Uterus (tissue), 4 donors: ENCODE measurements around the gene PPID. TPM values are rescaled to one million over a fixed set of nuclear protein-coding genes. Genes with fewer than 3 reads are reported as not detected.
"Not testable (repeated sequence)": the region's sequence is repeated elsewhere in the genome, so short reads cannot be mapped to it uniquely, and the experiment has no call there.

Experiments
- DNase-seq, 2 donors: peaks; one replicate each; pipeline ENCODE4 v3.0.0-alpha.2; 2019 to 2020
- H3K27ac ChIP-seq, 2 donors: fragments of 200-600 bp; sonication (generic); 1 replicate in 1 of 2; 2 replicates in 1 of 2; pipeline ENCODE4 v1.5.1; 2016 to 2018
- H3K27me3 ChIP-seq, 2 donors: fragments of 200-600 bp; sonication (generic); one replicate each; pipeline ENCODE4 v1.5.1; 2018 to 2019; ENCODE audit warnings: control low read depth in 1 of 2
- H3K36me3 ChIP-seq, 2 donors: fragments of 200-600 bp; sonication (generic); one replicate each; pipeline ENCODE4 v1.5.1; 2019; ENCODE audit warnings: control low read depth in 1 of 2
- H3K4me1 ChIP-seq, 2 donors: fragments of 200-600 bp; sonication (generic); one replicate each; pipeline ENCODE4 v1.5.1; 2018 to 2019; ENCODE audit warnings: control low read depth in 1 of 2
- H3K4me3 ChIP-seq, 2 donors: fragments of 200-600 bp; sonication (generic); 1 replicate in 1 of 2; 2 replicates in 1 of 2; pipeline ENCODE4 v1.5.1; 2018 to 2019; ENCODE audit warnings: mild to moderate bottlenecking in 1 of 2
- H3K9me3 ChIP-seq, 2 donors: fragments of 200-600 bp; sonication (generic); one replicate each; pipeline ENCODE4 v1.5.1; 2019; ENCODE audit warnings: control low read depth in 1 of 2
- CTCF ChIP-seq, 4 experiments: fragments of 200-600 bp in 2 of 4; fragments of 450-650 bp in 2 of 4; sonication (generic) in 2 of 4; IDR thresholded peaks; one replicate each; pipeline ENCODE4 v1.5.1; 2016 to 2019; ENCODE audit warnings: antibody characterized with exemption in 4 of 4, mild to moderate bottlenecking in 2 of 4, moderate library complexity in 1 of 4
- POLR2A ChIP-seq, 2 donors: fragments of 450-650 bp; IDR thresholded peaks; one replicate each; pipeline ENCODE4 v1.6.1; 2016; ENCODE audit warnings: antibody characterized with exemption in 2 of 2, mild to moderate bottlenecking in 1 of 2, moderate library complexity in 1 of 2
- intact Hi-C: fragments of 100-400 bp; cut with DNase I; formaldehyde crosslinking; loops from one replicate; pipeline ENCODE4 v1.15.1; 2023; ENCODE audit warnings: low total_unique reads
- total RNA-seq, 4 donors: library from RNA; depleted of rRNA in 3 of 4; stranded (reverse); fragments of >200 nt in 3 of 4; gene quantifications; one replicate each; pipeline versions ENCODE4 v1.1.0 to v1.2.4, GENCODE V29; 2014 to 2023
- donor health status: DM: yes; HTN: yes; CAD: no.

The PPID gene
- total RNA-seq, 4 donors from 2014 or later = 2.6 to 36.1 (median 13.8) TPM

GRCh38 chr4:158669310-158669709, 53.9 kb downstream of the PPID start:
- no peaks in the 10 kb centered on the region for H3K9me3 ChIP-seq
- H3K27ac ChIP-seq = no peak overlapping the region
- TF ChIP-seq POLR2A (IDR thresholded peaks at IDR 0.05) = no peak
- no peak for TF ChIP-seq CTCF (IDR thresholded peaks at IDR 0.05)
- no peaks in the 10 kb centered on the region for H3K36me3 ChIP-seq
- peaks cover 0 to 4% of the 10 kb centered on the region in 2 donors for H3K4me1 ChIP-seq
- no peaks in the 10 kb centered on the region for H3K27me3 ChIP-seq
- DNase-seq = no peak
- intact Hi-C loops = no loop called here
- H3K4me3 ChIP-seq = no peak overlapping the region

- Histone ChIP-seq H3K27me3 (no peaks in the 10 kb centered on the region), H3K9me3 (no peaks in the 10 kb centered on the region), H3K4me1 (peaks cover 0 to 4% of the 10 kb centered on the region in 2 donors), H3K27ac (no peak overlapping the region), H3K4me3 (no peak overlapping the region), H3K36me3 (no peaks in the 10 kb centered on the region)
- intact Hi-C loops = no loop called here
- no peak for DNase-seq
- TF ChIP-seq CTCF (IDR thresholded peaks at IDR 0.05) (no peak), POLR2A (IDR thresholded peaks at IDR 0.05) (no peak)
Observed at GRCh38 chr4:158667651-158668198, 55.5 kb downstream of the PPID start.

GRCh38 chr4:158666892-158667291, 56.3 kb downstream of the PPID start:
- peaks cover 0 to 4% of the 10 kb centered on the region in 2 donors for H3K4me1 ChIP-seq
- H3K36me3 ChIP-seq = no peaks in the 10 kb centered on the region
- intact Hi-C loops = no loop called here
- no peaks in the 10 kb centered on the region for H3K9me3 ChIP-seq
- TF ChIP-seq CTCF (IDR thresholded peaks at IDR 0.05) (no peak), POLR2A (IDR thresholded peaks at IDR 0.05) (no peak)
- no peak overlapping the region for H3K27ac ChIP-seq
- no peak for DNase-seq
- no peak overlapping the region for H3K4me3 ChIP-seq
- H3K27me3 ChIP-seq = no peaks in the 10 kb centered on the region

GRCh38 chr4:158664806-158665205, 58.4 kb downstream of the PPID start:
- DNase-seq = no peak
- Histone ChIP-seq H3K4me3 (no peak overlapping the region), H3K36me3 (no peaks in the 10 kb centered on the region), H3K9me3 (no peaks in the 10 kb centered on the region), H3K4me1 (no peaks in the 10 kb centered on the region), H3K27me3 (no peaks in the 10 kb centered on the region), H3K27ac (no peak overlapping the region)
- intact Hi-C loops = no loop called here
- TF ChIP-seq POLR2A (IDR thresholded peaks at IDR 0.05) (no peak), CTCF (IDR thresholded peaks at IDR 0.05) (no peak)

GRCh38 chr4:158663707-158664625, 59.2 kb downstream of the PPID start:
- H3K4me3 ChIP-seq, H3K4me1 ChIP-seq, DNase-seq, H3K27ac ChIP-seq, intact Hi-C loops, H3K9me3 ChIP-seq, H3K36me3 ChIP-seq, H3K27me3 ChIP-seq: not testable (repeated sequence)

GRCh38 chr4:158663255-158663654, 59.9 kb downstream of the PPID start:
- DNase-seq, H3K27ac ChIP-seq, H3K36me3 ChIP-seq, H3K4me3 ChIP-seq, intact Hi-C loops, H3K27me3 ChIP-seq, H3K9me3 ChIP-seq, H3K4me1 ChIP-seq: not testable (repeated sequence)
